HUDEP-2 (cell line): ENCODE data around the gene SPIRE1.

Experiments
- DNase-seq, 76 experiments: peaks; one replicate each; lab custom pipeline; 2025; ENCODE audit not compliant: unreplicated experiment in 76 of 76; lab: John Stamatoyannopoulos, UW

The SPIRE1 gene

DNA sequence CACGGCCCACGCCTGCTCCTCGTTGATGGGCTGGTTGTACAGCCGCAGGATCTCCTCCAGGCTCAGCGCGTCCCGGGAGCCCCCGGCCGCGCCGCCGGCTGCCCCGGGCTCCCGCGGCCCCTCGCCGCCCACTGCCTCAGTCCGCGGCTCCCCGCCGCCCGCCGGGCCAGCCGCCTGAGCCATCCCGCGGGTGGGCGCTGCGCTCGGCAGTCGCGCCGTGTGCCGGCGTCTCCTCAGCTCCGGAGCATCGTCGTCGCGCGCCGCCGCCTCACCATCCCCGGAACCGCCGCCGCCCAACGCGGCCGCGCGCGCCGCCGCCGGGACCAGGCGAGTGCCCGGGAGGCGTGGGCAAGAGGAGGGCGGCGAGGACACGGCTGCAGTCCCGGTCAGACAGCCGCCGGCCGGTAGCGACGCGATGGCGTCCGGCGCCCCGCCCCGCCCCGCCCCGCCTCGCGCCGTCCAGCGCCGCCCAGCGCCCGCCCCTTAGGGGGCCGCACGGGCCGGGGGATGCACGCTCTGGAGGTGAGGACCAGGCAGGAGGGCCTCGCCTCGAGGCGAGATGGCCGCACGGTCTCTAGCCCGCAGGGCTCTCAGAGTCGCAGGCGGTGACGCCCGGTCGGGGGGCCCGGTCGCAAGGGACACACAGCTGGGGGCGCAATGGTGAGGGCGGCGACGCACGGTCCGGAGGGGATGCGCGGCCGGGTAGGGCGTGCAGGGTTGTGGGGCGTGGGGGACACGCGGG is at the start of gene SPIRE1:
Gene SPIRE1 (minus strand): TSS at position 424 of the 742 bp plus-strand sequence. CDS start 241 bp downstream, at position 183.
- DNase-seq = peak in 19 of 76 experiments; percentile 0 to 51 (median 22)

DNA sequence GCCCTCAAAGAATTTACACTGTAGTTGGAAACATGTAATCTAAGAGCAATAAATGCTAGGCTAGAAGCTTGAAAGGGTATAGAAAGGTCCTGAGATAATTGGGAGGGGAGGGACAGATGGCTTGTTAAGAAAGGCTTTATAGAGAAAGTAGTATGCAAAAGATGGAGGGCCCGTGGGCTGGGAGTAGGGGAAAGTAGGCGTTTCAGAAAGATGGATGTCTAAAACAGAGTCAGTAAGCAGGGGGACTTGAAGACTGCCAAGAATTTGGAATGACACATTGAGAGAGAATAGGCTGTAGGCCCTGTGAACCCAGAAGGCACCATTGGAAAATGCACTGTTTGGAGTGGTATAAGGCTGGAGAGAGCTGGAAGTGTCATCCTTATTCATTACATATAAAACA is 45.8 kb upstream of the SPIRE1 start:
- peak in 3 of 76 experiments; percentile 7 to 31 (median 24) for DNase-seq

DNA sequence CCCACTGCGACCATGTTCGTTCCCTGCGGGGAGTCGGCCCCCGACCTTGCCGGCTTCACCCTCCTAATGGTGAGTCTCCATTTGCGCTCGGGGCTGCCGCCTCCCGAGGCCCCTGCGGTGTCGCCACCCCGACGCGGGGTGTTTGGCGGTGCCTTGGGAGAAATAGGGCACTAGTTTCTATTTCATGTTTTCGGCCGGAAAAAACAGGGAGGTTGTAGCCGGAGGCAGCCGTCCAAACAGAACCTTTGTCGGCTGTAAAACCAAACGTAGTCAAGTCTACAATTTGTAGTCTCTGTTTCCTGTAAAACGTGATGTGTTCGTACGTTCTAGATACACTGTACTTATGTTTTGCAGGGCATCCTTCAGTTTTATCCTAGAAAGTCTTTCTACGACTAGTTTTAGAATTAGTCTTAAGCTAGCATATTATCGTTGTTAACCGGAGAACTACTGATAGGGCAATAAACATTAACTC is 45.2 kb upstream of the SPIRE1 start:
- DNase-seq = peak in 1 of 76 experiments; percentile 27

DNA sequence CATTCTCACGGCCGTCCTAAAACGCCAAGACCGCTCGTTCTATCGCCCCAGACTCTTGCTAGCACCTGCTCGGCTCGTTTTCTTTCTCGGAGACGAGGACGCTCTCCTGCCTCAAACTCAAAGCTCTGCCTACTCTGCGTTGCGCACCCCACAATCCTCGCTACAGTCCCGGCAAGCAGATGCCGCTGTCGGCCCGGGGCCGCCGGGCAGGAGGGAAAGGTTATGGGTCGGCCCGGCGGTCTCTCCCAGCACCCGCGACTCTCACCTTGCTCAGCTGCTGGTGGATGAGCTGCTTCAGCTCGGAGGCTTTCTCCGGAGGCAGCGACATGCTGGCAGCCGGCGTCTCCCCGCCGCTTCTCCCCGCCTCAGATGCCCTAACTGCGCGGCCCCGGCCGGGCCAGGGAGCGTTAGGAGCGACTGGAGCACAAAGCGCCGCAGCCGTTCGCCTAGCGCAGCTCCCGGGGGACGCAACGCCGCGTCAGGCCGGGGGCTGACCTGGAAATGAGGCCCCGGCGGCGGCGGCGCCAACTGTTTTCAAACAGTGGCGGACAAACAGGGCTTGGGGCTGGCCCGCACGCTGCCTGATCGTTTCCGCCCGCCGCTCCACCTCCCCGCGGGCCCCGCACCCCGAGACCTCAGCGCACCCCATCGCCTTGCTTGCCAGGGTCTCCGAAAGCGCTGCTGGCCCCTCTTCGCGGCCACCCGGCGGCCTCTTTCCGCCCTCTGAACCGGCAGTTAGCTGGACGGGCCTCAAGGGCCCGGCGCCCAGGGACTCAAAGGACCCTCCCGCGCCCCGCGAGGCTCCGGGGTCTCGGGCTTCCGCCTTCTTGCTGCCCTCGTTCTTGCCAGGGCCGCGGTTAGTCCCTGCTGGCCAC is 44.6 kb upstream of the SPIRE1 start, which contains the start of the genes CEP76 and PSMG2:
Gene CEP76 (minus strand): TSS at position 503 of the 875 bp plus-strand sequence. CDS start 175 bp downstream, at position 328.
Gene PSMG2 (plus strand): TSS at position 822 of the 875 bp plus-strand sequence. CDS start 66 bp downstream, outside the sequence.
- peak in 71 of 76 experiments; percentile 1 to 93 (median 60) for DNase-seq

DNA sequence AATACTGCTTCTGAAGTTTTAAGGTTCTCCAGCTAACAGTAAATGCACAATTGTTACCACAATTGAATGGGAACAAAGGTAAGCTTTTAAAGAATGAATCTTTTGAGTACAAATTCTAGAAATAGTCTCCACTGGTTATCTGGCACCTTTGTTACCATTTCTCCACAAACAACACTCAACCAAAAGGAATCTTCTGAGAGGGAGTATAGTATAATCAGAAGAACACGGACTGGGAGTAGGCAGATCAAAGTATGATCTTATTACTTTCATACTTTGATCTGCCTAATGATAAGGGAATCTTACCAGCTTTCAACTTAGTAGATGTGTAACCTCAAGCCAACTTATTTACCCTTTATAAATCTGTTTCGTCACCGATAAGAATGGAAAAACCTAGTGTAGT is 43.3 kb upstream of the SPIRE1 start:
- no peak for DNase-seq

DNA sequence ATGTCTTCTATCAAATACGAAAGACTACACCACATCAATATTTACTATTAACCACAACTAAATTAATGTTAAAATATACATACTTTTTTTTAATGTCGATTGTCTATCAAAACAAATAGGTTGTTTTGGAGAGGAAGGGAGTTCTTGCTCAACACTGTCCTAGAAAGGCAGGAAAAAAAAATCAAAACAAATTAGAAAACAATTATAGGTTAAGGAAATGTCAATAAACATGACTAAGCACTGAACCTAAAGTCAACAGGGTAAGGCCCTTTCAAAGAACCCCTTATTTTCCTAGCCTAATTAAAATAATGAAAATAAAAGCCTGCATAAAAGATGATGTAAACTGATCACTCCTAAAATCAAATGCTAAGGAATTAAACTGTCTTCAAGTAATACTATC is 41.8 kb upstream of the SPIRE1 start:
- no peak for DNase-seq

DNA sequence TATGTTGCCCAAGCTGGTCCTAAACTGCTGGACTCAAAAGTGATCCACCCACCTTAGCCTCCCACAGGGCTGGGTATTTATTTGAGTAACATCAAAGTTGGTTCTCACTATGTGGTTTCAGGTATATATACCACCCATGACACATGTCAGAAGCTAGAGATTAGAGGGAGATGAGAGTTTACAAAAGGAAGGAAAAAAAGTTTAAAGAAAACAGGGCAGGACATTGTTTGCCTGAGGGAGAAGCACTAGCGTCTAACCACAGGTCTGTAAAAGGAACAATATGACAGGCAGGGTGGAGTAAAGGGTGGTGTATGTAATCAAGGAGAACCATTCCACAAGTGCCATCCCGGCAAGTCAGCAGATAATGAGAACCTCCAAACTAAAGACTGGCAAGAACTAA is 36.1 kb upstream of the SPIRE1 start:
- peak in 2 of 76 experiments; percentile 11 to 18 for DNase-seq

DNA sequence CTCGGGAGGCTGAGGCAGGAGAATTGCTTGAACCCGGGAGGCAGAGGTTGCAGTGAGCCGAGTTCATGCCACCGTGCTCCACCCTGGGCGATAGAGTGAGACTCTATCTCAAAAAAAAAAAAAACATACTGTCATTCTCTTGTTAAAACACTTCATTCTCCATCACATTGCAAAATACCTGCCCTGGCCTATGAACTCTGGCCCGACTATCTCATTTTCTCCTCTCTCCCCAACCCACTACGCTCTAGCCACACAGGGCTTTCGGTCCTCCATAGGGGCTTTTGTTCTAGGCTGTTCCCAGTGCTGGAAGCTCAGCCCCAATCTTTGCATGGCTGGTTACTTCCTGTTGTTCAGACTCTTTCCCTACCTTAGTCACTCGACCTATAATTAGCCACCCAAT is 34.3 kb upstream of the SPIRE1 start:
- no peak for DNase-seq

DNA sequence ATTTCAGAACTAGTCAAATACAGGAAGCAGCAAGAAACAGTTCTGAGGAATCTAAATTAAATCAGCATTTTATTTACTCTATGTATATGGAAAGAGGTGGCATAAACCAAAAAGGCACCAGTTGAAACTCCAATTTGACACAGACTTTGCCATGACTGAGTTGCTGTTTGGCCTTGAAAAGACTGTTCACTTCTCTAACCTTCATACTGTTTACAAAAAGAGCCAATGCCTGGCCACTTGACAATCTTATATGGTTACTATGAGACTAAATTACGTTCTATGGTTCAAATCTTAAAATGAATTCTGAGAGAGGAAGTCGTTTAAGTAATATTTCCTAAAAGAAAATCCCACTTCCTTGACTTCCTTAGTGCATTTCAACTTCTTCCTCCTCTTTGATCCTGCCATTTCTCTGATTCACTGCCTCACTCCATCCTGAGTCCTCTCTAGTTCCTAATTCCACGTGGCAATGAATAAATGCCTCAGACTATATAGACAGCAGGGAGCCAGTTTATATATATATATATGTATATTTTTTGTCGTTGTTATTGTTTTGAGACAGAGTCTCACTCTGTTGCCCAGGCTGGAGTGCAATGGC is 31.4 kb upstream of the SPIRE1 start:
- no peak for DNase-seq

DNA sequence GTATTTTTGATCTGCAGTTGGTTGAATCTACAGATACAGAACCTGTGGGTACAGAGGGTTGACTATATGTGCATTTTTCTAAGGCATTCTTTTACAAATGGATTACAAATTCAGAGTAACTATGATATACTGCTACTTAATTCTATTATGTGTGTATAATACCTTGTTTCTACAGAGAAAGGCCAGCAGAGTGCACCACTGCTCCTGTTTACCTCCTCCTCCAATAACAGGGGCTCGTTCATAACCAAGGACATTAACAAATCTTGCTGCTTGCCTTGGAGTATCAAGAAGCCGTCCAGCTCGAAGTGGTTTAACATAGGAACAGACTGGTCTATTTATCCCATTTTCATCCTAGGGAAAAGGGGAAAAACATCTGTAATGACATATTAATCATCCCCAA is 28.2 kb upstream of the SPIRE1 start:
- peak in 1 of 76 experiments; percentile 0 for DNase-seq

DNA sequence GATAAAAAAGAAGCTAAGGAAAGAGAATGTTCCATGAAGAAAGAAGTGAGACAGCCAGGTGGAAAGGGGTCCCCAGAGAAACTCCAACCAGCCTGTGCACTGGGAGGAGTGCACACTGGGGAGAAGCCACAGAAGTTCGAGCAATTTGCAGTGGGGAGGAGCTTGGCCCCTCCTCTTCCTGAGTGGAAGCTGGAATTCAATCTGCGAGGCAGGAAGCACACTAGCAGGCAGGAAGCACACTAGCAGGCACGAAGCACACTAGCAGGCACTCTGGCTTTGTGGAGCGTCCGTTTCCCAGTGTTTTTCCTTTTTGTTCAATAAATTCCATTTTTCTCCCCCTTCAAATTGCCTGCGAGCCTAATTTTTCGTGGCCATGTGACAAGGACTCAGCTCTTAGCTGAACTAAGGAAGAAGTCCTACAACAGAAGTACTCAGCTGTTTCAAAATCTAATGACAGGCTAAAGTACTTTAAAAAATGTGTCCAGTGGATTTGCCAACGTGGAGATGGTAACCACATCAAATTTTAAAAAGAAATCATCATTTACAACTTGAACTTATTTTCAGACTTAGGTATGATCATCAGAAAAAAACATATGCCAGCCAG is 21.4 kb upstream of the SPIRE1 start:
- DNase-seq = no peak

DNA sequence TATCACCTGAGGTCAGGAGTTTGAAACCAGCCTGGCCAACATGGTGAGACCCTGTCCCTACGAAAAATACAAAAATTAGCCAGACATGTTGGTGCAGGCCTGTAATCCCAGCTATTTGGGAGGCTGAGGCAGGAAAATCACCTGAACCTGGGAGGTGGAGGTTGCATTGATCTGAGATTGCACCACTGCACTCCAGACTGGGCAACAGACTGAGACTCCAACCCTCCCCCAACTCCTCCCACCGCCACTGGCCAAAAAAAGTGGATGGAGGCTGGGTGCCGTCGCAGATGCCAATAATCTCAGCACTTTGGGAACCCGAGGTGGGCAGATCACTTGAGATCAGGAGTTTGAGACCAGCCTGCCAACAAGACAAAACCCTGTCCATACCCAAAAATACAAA is 10.1 kb upstream of the SPIRE1 start:
- DNase-seq = no peak

DNA sequence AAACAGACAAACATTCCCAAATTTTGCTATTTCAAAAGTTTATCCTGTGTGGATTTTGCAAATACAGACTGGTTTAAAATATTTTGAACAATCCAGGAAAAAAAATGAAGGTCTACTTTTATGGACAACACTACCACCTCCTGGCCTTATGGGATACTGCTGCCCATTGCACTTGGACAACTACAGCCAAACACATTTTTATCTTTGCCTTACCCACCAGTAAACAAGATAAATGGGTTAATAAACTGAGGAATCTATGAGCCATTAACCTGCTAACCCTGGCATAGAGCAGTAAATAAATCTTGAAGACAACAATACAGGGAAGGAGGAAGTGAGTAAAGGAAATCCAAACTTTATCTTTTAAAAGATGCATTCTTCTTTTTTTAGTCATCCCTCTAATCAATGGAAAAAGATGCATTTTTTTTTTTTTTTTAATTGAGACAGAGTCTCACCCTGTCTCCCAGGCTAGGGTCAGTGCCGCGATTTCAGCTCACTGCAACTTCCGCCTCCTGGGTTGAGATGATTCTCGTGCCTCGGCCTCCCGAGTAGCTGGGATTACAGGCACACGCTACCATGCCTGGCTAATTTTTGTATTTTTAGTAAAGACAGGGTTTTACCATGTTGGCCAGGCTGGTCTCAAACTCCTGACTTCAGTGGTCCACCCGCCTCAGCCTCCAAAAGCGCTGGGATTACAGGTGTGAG is 2.1 kb upstream of the SPIRE1 start:
- peak in 23 of 76 experiments; percentile 1 to 72 (median 17) for DNase-seq

DNA sequence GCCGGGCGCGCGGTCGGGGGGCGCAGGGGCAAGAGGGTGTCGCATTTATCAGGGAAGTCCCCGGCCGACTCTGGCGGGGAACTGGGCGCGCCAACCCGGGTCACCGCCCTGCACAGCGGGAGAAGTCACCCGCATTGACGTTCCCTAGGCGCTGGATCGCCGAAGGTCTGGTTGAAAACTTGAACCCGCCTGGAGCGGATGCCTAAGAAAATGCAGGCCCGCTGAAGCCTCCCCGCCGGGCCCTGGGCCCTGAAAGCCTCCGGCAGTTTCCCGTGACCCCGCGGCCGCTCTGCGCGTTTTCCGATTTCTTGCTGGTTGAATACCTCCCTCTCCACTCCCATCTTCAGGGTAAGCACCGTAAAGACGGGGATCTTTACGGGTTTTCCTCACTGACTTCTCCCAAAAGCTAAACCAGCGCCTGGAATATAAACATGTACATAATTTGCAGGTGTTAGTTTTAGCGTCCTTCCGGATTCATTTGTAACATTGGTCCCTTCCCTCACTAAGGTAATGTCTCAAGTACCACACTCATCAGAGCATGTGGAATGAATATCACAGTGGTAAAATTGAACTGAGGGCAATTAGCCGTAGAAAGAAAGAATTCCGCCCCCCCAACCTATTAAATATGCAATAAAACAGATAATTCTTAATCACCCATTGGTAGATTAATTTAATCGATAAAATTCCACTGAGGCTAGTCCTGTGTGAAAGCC is 675 bp upstream of the SPIRE1 start:
- peak in 11 of 76 experiments; percentile 4 to 51 (median 21) for DNase-seq

DNA sequence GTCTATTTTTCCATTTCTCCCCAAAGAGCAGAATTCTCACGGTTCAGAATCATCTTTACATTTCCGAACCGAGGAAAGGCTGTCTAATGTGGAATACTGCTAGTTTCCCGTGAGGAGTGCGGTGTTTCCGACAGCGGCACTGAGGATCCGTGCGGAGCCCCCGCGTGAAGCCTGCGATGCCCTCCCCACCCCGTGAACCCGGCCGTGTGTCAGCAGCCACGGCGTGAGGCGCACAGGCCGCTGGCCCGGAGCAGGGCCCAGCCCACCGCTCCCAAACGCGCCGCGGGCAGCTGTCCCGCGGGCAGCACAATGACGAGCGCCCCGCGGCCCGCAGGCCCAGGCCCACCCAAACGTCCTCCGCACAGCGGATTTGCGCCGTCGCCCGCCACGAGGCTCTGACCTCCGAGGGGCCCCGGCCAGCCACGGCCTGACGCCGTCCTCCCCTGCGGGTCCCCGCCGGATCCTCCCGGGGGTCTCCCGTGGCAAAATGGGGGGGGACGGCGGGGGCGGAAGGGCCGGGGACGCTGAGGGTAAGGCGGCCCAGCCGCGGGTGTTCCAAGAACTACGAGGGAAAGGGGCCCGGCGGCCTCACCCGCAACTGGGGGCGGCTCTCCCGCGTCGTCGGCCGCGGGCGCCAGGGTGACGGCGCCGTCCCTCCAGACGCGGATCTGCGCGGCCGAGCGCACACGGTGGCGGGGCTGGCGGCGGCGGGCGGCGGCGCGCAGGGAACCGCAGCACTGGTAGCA is 796 bp downstream of the SPIRE1 start:
- DNase-seq = peak in 1 of 76 experiments; percentile 10

DNA sequence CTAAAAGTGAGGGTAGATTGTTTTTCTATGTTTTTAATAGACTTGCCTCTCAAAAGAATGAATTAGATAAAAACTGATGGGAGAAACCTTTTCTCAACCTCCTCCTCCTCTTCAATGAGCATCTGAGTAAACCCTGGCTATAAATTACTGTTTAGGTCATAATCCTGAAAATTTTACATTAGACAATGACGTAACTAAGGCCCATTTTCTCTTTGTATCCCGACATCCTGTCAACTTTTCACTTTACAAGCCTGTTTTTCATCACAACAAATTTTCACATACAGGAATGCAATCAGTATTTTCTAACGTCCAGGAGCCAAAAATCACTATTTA is 1.3 kb downstream of the SPIRE1 start:
- DNase-seq = no peak

DNA sequence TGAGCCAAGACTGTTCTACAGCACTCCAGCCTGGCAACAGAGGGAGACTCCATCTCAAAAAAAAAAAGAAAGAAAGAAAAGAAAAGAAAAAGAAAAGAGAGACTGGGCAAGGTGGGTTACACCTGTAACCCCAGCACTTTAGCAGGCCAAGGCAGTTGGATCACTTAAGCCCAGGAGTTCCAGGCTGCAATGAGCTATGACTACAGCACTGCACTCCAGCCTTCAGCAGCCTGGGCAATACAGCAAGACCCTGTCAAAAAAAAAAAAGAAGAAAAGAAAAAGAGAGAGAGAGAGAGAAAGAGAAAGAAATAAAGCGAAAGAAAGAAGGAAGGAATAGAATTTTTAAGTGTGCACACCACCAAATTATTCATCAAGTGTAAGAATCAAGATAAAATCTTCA is 2.9 kb downstream of the SPIRE1 start:
- DNase-seq = no peak

DNA sequence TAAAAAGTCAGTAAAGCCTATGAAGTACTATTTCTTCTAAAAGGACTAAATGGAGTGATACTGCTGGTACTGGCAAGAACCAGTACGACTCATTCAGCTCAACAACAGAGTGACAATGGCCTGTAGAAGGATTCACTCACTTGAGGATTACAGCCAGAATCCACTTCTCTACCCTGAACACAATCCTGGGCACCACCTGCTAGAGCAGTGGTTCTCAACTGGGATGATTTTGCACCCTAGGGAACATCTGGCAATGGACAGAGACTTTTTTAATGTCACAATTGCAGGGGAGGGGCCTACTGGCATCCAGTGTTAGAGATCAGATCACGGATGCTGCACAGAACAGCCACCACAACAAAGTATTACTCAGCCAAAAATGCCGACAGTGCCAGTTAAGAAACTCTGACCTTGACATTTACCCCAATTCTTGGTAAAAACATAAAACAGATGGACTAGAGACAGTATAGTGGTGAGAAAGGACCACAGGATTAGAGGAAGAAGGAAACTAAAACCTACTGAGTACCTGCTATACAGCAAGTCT is 5.0 kb downstream of the SPIRE1 start:
- DNase-seq = peak in 10 of 76 experiments; percentile 1 to 40 (median 17)
